Measurements from ENCODE around the gene WSB1.

Gene WSB1

GRCh38 chr17:27284811-27285415, 9.0 kb upstream of the WSB1 start:
- no peak for TF ChIP-seq CTCF (IDR thresholded peaks at IDR 0.05; ENCODE audit: poor library complexity, severe bottlenecking)
- H3K36me3 ChIP-seq (ENCODE audit: low read depth) = no peaks in the 10 kb centered on the region
- no peak overlapping the region for H3K27ac ChIP-seq (ENCODE audit: poor library complexity, severe bottlenecking)
- no peak for ATAC-seq (ENCODE audit: low read depth)
- H3K27me3 ChIP-seq (ENCODE audit: insufficient read depth, poor library complexity, severe bottlenecking) = no peaks in the 10 kb centered on the region
- no peaks in the 10 kb centered on the region for H3K9me3 ChIP-seq (ENCODE audit: severe bottlenecking)
- H3K4me3 ChIP-seq (ENCODE audit: severe bottlenecking) = no peak overlapping the region
- no peak for DNase-seq (ENCODE audit: low spot score)
- H3K4me1 ChIP-seq (ENCODE audit: insufficient read depth, poor library complexity, severe bottlenecking) = no peaks in the 10 kb centered on the region

GRCh38 chr17:27285516-27285915, 8.4 kb upstream of the WSB1 start:
- no peak for DNase-seq (ENCODE audit: low spot score)
- Histone ChIP-seq H3K9me3 (ENCODE audit: severe bottlenecking) (no peaks in the 10 kb centered on the region), H3K27ac (ENCODE audit: poor library complexity, severe bottlenecking) (no peak overlapping the region), H3K27me3 (ENCODE audit: insufficient read depth, poor library complexity, severe bottlenecking) (no peaks in the 10 kb centered on the region), H3K36me3 (ENCODE audit: low read depth) (no peaks in the 10 kb centered on the region), H3K4me3 (ENCODE audit: severe bottlenecking) (no peak overlapping the region), H3K4me1 (ENCODE audit: insufficient read depth, poor library complexity, severe bottlenecking) (no peaks in the 10 kb centered on the region)
- TF ChIP-seq CTCF (IDR thresholded peaks at IDR 0.05; ENCODE audit: poor library complexity, severe bottlenecking) = no peak
- ATAC-seq (ENCODE audit: low read depth) = no peak

- no peaks in the 10 kb centered on the region for H3K27me3 ChIP-seq (ENCODE audit: insufficient read depth, poor library complexity, severe bottlenecking)
- H3K27ac ChIP-seq (ENCODE audit: poor library complexity, severe bottlenecking) = no peak overlapping the region
- DNase-seq (ENCODE audit: low spot score) (no peak), ATAC-seq (ENCODE audit: low read depth) (no peak)
- H3K4me1 ChIP-seq (ENCODE audit: insufficient read depth, poor library complexity, severe bottlenecking) = no peaks in the 10 kb centered on the region
- TF ChIP-seq CTCF (IDR thresholded peaks at IDR 0.05; ENCODE audit: poor library complexity, severe bottlenecking) = no peak
- H3K9me3 ChIP-seq (ENCODE audit: severe bottlenecking) = no peaks in the 10 kb centered on the region
- no peaks in the 10 kb centered on the region for H3K36me3 ChIP-seq (ENCODE audit: low read depth)
- H3K4me3 ChIP-seq (ENCODE audit: severe bottlenecking) = no peak overlapping the region
Observed at GRCh38 chr17:27288183-27288582, 5.7 kb upstream of the WSB1 start.

- Histone ChIP-seq H3K36me3 (ENCODE audit: low read depth) (no peaks in the 10 kb centered on the region), H3K27ac (ENCODE audit: poor library complexity, severe bottlenecking) (no peak overlapping the region), H3K4me1 (ENCODE audit: insufficient read depth, poor library complexity, severe bottlenecking) (peaks cover 3% of the 10 kb centered on the region), H3K27me3 (ENCODE audit: insufficient read depth, poor library complexity, severe bottlenecking) (no peaks in the 10 kb centered on the region), H3K9me3 (ENCODE audit: severe bottlenecking) (no peaks in the 10 kb centered on the region), H3K4me3 (ENCODE audit: severe bottlenecking) (no peak overlapping the region)
- no peak for ATAC-seq (ENCODE audit: low read depth)
- no peak for TF ChIP-seq CTCF (IDR thresholded peaks at IDR 0.05; ENCODE audit: poor library complexity, severe bottlenecking)
- no peak for DNase-seq (ENCODE audit: low spot score)
Observed at GRCh38 chr17:27289856-27290255, 4.1 kb upstream of the WSB1 start.

- TF ChIP-seq CTCF (IDR thresholded peaks at IDR 0.05; ENCODE audit: poor library complexity, severe bottlenecking) = no peak
- Histone ChIP-seq H3K9me3 (ENCODE audit: severe bottlenecking) (no peaks in the 10 kb centered on the region), H3K36me3 (ENCODE audit: low read depth) (no peaks in the 10 kb centered on the region), H3K4me3 (ENCODE audit: severe bottlenecking) (no peak overlapping the region), H3K4me1 (ENCODE audit: insufficient read depth, poor library complexity, severe bottlenecking) (peaks cover 3% of the 10 kb centered on the region), H3K27ac (ENCODE audit: poor library complexity, severe bottlenecking) (no peak overlapping the region), H3K27me3 (ENCODE audit: insufficient read depth, poor library complexity, severe bottlenecking) (no peaks in the 10 kb centered on the region)
- DNase-seq (ENCODE audit: low spot score) (no peak), ATAC-seq (ENCODE audit: low read depth) (no peak)
Observed at GRCh38 chr17:27290916-27291598, 2.9 kb upstream of the WSB1 start.
